ENCODE measurements around the gene RNF225. TPM values are rescaled to one million over a fixed set of nuclear protein-coding genes. Genes with fewer than 3 reads are reported as not detected.

The RNF225 gene
- total and polyA plus RNA-seq, 8 donors = not detected

- Histone ChIP-seq H3K4me1 (peaks cover 0 to 5% (median 5%) of the 10 kb centered on the region in 3 donors), H3K4me3 (no peak overlapping the region), H3K27ac (no peak overlapping the region), H3K27me3 (no peaks in the 10 kb centered on the region), H3K36me3 (peaks cover 4 to 23% (median 22%) of the 10 kb centered on the region in 3 donors), H3K9me3 (no peaks in the 10 kb centered on the region)
- intact Hi-C loops (cut with DNase I) = no loop called here
- FAIRE-seq (no peak), DNase-seq (peak in 3 of 6 donors; percentile 22 to 71 (median 26)), ATAC-seq (no peak)
- WGBS, 2 donors = 26 to 31% methylated on average over 55 to 58 of the region's 58 CpGs
- TF ChIP-seq, protein P1, sequence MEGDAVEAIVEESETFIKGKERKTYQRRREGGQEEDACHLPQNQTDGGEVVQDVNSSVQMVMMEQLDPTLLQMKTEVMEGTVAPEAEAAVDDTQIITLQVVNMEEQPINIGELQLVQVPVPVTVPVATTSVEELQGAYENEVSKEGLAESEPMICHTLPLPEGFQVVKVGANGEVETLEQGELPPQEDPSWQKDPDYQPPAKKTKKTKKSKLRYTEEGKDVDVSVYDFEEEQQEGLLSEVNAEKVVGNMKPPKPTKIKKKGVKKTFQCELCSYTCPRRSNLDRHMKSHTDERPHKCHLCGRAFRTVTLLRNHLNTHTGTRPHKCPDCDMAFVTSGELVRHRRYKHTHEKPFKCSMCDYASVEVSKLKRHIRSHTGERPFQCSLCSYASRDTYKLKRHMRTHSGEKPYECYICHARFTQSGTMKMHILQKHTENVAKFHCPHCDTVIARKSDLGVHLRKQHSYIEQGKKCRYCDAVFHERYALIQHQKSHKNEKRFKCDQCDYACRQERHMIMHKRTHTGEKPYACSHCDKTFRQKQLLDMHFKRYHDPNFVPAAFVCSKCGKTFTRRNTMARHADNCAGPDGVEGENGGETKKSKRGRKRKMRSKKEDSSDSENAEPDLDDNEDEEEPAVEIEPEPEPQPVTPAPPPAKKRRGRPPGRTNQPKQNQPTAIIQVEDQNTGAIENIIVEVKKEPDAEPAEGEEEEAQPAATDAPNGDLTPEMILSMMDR (IDR thresholded peaks at IDR 0.05) = no peak
Measured at GRCh38 chr19:58396691-58397532, 1.5 kb downstream of the RNF225 start.

DNA sequence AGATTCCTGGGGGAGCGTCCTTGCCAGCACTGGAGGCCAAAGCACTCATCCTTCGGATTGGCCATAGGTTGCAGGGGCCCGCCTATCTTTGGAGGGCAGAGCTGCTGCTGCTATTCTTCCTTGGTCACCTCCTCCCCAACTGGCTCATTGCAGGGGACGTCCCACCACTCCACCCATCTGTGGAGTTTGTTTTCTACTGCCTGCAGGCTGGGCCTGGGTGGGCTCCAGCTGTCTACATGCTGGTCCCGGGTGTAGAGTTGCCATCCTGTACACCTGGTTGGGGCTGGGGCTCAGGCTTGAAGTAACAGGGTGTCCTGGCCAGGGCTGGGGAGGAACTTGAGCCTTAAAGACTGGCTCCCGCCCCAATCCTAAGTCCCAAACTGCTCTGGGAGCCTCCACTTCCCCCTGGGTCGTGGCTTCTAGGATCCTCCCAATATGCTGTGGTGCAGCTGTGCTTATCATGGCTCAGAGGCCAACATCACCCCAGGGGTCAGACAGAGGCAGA, 2.1 kb downstream of the RNF225 start:
- Histone ChIP-seq H3K36me3 (peaks cover 4 to 23% (median 22%) of the 10 kb centered on the region in 3 donors), H3K27me3 (no peaks in the 10 kb centered on the region), H3K27ac (no peak overlapping the region), H3K4me3 (no peak overlapping the region), H3K4me1 (peaks cover 0 to 8% (median 8%) of the 10 kb centered on the region in 3 donors), H3K9me3 (no peaks in the 10 kb centered on the region)
- intact Hi-C loops (cut with DNase I) = no loop called here
- TF ChIP-seq, protein P1 (IDR thresholded peaks at IDR 0.05) = no peak
- peak in 1 of 6 donors; percentile 12 for DNase-seq
- 66 to 68% methylated on average over 7 of the region's 7 CpGs for WGBS, 2 donors
- no peak for ATAC-seq
- FAIRE-seq = no peak

DNA sequence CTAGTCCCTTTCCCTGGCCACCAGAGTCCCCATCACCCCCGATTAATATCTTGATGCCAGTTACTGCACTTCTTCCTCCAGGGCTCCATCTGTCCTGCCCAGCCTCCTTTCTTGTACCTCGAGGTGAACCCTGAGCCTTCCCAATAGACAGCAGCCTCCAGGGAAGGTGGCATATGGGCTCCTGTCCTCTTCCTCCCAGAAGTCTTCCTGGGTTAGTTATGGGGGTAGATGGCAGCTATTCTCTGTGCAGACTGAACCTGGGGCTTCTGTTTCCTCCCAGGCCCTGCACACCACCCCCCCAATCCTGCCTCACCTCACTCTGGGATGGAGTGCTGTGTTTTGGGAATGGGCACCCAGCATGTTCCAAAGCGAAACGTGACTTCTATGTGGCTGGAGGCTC, 2.6 kb downstream of the RNF225 start:
- WGBS, 2 donors = 69 to 72% methylated on average over 4 of the region's 4 CpGs
- no peak for ATAC-seq
- TF ChIP-seq, protein P1 (IDR thresholded peaks at IDR 0.05) = no peak
- Histone ChIP-seq H3K4me1 (peaks cover 0 to 8% (median 8%) of the 10 kb centered on the region in 3 donors), H3K4me3 (no peak overlapping the region), H3K9me3 (no peaks in the 10 kb centered on the region), H3K27ac (no peak overlapping the region), H3K36me3 (peaks cover 4 to 18% (median 18%) of the 10 kb centered on the region in 3 donors), H3K27me3 (no peaks in the 10 kb centered on the region)
- DNase-seq = peak in 1 of 6 donors; percentile 6
- intact Hi-C loops (cut with DNase I) = no loop called here
- no peak for FAIRE-seq

- no peaks in the 10 kb centered on the region for H3K9me3 ChIP-seq
- 90 to 93% methylated on average over 6 of the region's 6 CpGs for WGBS, 2 donors
- ATAC-seq (no peak), FAIRE-seq (no peak), DNase-seq (no peak)
- H3K4me3 ChIP-seq = no peak overlapping the region
- intact Hi-C loops (cut with DNase I) = no loop called here
- H3K27ac ChIP-seq = no peak overlapping the region
- H3K4me1 ChIP-seq = peaks cover 0 to 8% (median 8%) of the 10 kb centered on the region in 3 donors
- peaks cover 4 to 14% (median 13%) of the 10 kb centered on the region in 3 donors for H3K36me3 ChIP-seq
- TF ChIP-seq, protein P1 (IDR thresholded peaks at IDR 0.05) = no peak
- no peaks in the 10 kb centered on the region for H3K27me3 ChIP-seq
Measured at GRCh38 chr19:58398545-58398944, 3.1 kb downstream of the RNF225 start.

DNA sequence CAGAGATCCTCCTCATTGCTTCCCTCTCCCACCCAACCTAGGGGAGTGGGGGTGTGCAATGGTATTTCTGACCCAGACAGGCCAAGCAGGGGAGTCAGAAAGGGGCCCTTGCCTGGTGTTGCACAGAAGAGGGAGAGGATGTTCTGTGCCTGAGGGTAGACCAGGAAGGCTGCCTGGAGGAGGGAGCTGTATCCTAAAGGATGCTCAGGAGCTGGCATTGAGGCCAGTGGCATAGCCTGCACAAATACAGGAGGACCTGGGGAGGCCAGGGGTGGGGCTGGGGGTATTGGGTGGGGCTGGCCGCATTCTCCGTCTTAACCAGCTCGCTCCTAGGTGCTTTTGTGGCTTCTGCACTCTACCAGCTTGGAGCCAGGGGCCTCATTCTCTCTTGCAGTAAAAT, 4.4 kb downstream of the RNF225 start:
- intact Hi-C loops (cut with DNase I) = no loop called here

More for the DNA sequence above, 4.4 kb downstream of the RNF225 start:
- TF ChIP-seq, protein P1 (IDR thresholded peaks at IDR 0.05) = no peak
- H3K27ac ChIP-seq = no peak overlapping the region
- H3K9me3 ChIP-seq = no peaks in the 10 kb centered on the region
- WGBS, 2 donors = 88 to 94% methylated on average over 3 of the region's 3 CpGs
- FAIRE-seq (no peak), ATAC-seq (no peak), DNase-seq (no peak)
- peaks cover 0 to 8% (median 8%) of the 10 kb centered on the region in 3 donors for H3K4me1 ChIP-seq
- no peaks in the 10 kb centered on the region for H3K27me3 ChIP-seq
- no peak overlapping the region for H3K4me3 ChIP-seq
- H3K36me3 ChIP-seq = peaks cover 0 to under 1% (median 0%) of the 10 kb centered on the region in 3 donors

Data from pancreas (tissue), 10 donors.